PC-3 (cell line): ENCODE data around the gene SV2C. TPM values are rescaled to one million over a fixed set of nuclear protein-coding genes. Genes with fewer than 3 reads are reported as not detected.

Source experiments
- ATAC-seq: fragments of 200-7000 bp; cut with Tn5 transposase; 2 replicates; pipeline ENCODE4 v1.9.1; 2020; ENCODE audit warnings: mild to moderate bottlenecking, moderate library complexity
- BruUV-seq: library from RNA; stranded (reverse); fragments of 400-500 nt; replicated peaks from 2 replicates; lab custom pipeline; 2021; lab: Mats Ljungman, UMichigan
- CTCF ChIA-PET: fragments of 300-600 bp; sonication (Branson Sonifier 250); formaldehyde crosslinking; loops from one replicate; lab custom pipeline; 2022; ENCODE audit warnings: antibody characterized with exemption; lab: Charles Lee
- POLR2A ChIA-PET: fragments of 300-600 bp; sonication (Branson Sonifier 250); formaldehyde crosslinking; loops from one replicate; lab custom pipeline; 2022; ENCODE audit warnings: antibody characterized with exemption; ENCODE audit not compliant: unreplicated experiment; lab: Charles Lee
- DNase-seq: peaks from one replicate; pipeline ENCODE4 v3.0.0-alpha.2; 2015
- H2AFZ ChIP-seq: fragments of 300-600 bp; sonication (generic); 2 replicates; pipeline ENCODE4 v1.6.0; 2016; ENCODE audit warnings: antibody characterized with exemption, low read length
- H3F3A ChIP-seq: fragments of 300-600 bp; sonication (generic); one replicate; pipeline ENCODE4 v1.6.0; 2017; ENCODE audit warnings: antibody characterized with exemption, low read length, control low read depth, mild to moderate bottlenecking; ENCODE audit not compliant: unreplicated experiment
- H3K27ac ChIP-seq: fragments of 300-600 bp; sonication (generic); 2 replicates; pipeline ENCODE4 v1.5.1; 2016; ENCODE audit warnings: mild to moderate bottlenecking, low read length
- H3K27me3 ChIP-seq: fragments of 300-600 bp; sonication (generic); 2 replicates; pipeline ENCODE4 v1.6.1; 2016; ENCODE audit warnings: low read length, mixed read lengths
- H3K36me3 ChIP-seq: fragments of 300-600 bp; sonication (generic); 2 replicates; pipeline ENCODE4 v1.6.1; 2016; ENCODE audit warnings: low read depth, mixed run types, low read length, mixed read lengths
- H3K4me1 ChIP-seq: fragments of 300-600 bp; sonication (generic); 2 replicates; pipeline ENCODE4 v1.5.1; 2016; ENCODE audit warnings: low read length; ENCODE audit not compliant: insufficient read depth
- H3K4me2 ChIP-seq: fragments of 300-600 bp; sonication (generic); 2 replicates; pipeline ENCODE4 v1.6.0; 2016; ENCODE audit warnings: low read length
- H3K4me3 ChIP-seq: fragments of 300-600 bp; sonication (generic); 2 replicates; pipeline ENCODE4 v1.5.1; 2016; ENCODE audit warnings: mild to moderate bottlenecking, low read length, mixed read lengths
- H3K79me2 ChIP-seq: fragments of 300-600 bp; sonication (generic); 2 replicates; pipeline ENCODE4 v1.6.1; 2017; ENCODE audit warnings: low read length, mixed read lengths
- H3K9ac ChIP-seq: fragments of 300-600 bp; sonication (generic); 2 replicates; pipeline ENCODE4 v1.6.0; 2016; ENCODE audit warnings: mild to moderate bottlenecking, low read length
- H3K9me2 ChIP-seq: fragments of 300-600 bp; sonication (generic); replicated peaks from 2 replicates; pipeline ENCODE4 v1.6.1; 2016; ENCODE audit warnings: mixed run types, low read length, mixed read lengths
- H3K9me3 ChIP-seq: fragments of 300-600 bp; sonication (generic); 2 replicates; pipeline ENCODE4 v1.6.1; 2016; ENCODE audit warnings: low read length, mixed read lengths
- H4K20me1 ChIP-seq: fragments of 300-600 bp; sonication (generic); 2 replicates; pipeline ENCODE4 v1.6.1; 2016; ENCODE audit warnings: low read length, mixed read lengths
- CTCF ChIP-seq: fragments of 300-600 bp; sonication (generic); conservative IDR thresholded peaks from 2 replicates; pipeline ENCODE4 v1.5.1; 2017; ENCODE audit warnings: antibody characterized with exemption, low read depth, mild to moderate bottlenecking, low read length
- EZH2 ChIP-seq: fragments of 300-600 bp; sonication (generic); IDR thresholded peaks from one replicate; pipeline ENCODE4 v1.6.1; 2017; ENCODE audit warnings: antibody characterized with exemption, mild to moderate bottlenecking, low read length; ENCODE audit not compliant: unreplicated experiment
- EZH2phosphoT487 ChIP-seq: fragments of 300-600 bp; sonication (generic); IDR thresholded peaks from 2 replicates; pipeline ENCODE4 v1.6.1; 2018; ENCODE audit warnings: mild to moderate bottlenecking, antibody characterized with exemption, low read length, borderline replicate concordance
- intact Hi-C: fragments of 100-400 bp; cut with micrococcal nuclease; formaldehyde crosslinking; loops from 2 replicates; pipeline ENCODE4 v1.9.0; 2023
- total RNA-seq: library from RNA; depleted of rRNA; stranded (reverse); fragments of >200 nt; gene quantifications from 2 replicates; pipeline ENCODE4 v1.2.3, GENCODE V29; 2014

The SV2C gene
- total RNA-seq, 1 experiment from 2014 or later: not detected

GRCh38 chr5:76221311-76221710 lies 138.1 kb downstream of the SV2C start:
- no peak for DNase-seq
- Histone ChIP-seq H3F3A (no peaks in the 10 kb centered on the region), H3K27ac (no peak overlapping the region), H3K79me2 (no peaks in the 10 kb centered on the region), H3K9ac (no peak overlapping the region), H3K4me3 (no peak overlapping the region), H3K9me3 (no peaks in the 10 kb centered on the region), H3K27me3 (0 out of 2 replicates have a peak, but pooled peaks cover 8% of the 10 kb centered on the region), H3K4me2 (no peak overlapping the region), H3K36me3 (no peaks in the 10 kb centered on the region), H3K9me2 (no peaks in the 10 kb centered on the region), H4K20me1 (no peaks in the 10 kb centered on the region), H2AFZ (no peak overlapping the region), H3K4me1 (no peaks in the 10 kb centered on the region)
- no peak for ATAC-seq
- BruUV-seq: no TSS peak
- TF ChIP-seq EZH2phosphoT487: no peak
- no peak for TF ChIP-seq CTCF
- TF ChIP-seq EZH2: no peak
- ChIA-PET POLR2A (no interaction called here), CTCF (no interaction called here)
- intact Hi-C loops: no loop called here

DNA sequence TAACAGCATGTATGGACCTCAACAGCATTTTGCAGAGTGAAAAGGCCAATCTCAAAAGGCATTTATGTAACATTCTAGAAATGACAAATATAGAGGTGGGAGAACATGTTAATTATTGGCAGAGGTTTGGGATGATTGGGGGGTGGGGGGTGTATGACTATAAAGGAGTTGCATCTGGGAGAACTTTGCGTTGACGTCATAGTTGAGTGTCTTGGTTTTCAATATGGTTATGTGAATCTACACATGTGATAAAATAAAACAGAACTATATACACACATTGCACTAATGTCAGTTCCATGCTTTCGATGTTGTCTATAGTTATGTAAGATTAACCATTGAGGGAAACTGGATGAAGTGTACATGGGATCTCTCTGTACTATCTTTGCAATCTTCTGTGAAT lies 139.1 kb downstream of the SV2C start:
- no TSS peak for BruUV-seq
- POLR2A ChIA-PET: no interaction called here

DNA sequence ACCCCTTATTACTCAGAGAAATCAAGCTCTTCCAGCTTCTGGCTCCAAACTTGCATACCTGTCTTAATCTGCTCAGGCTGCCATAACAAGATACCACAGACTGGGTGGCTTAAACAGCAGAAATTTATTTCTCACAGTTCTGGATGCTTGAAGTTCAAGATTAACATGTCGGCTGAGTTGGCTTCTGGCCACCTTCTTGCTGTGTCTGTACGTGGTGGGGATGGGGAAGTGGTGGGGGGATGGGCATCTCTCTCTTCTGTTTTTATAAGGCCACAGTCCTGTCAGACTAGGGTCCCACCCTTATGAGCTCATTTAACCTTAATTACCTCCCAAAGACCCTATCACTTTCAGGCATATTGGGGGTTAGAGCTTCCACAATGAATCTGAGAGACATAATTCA lies 140.5 kb downstream of the SV2C start:
- DNase-seq: no peak
- Histone ChIP-seq H3K9me3 (no peaks in the 10 kb centered on the region), H3K9ac (no peak overlapping the region), H3K4me2 (no peak overlapping the region), H4K20me1 (no peaks in the 10 kb centered on the region), H3K9me2 (no peaks in the 10 kb centered on the region), H3K27ac (no peak overlapping the region), H3K27me3 (peaks cover 11% of the 10 kb centered on the region), H3K79me2 (no peaks in the 10 kb centered on the region), H3K36me3 (no peaks in the 10 kb centered on the region), H3F3A (no peaks in the 10 kb centered on the region), H3K4me1 (no peaks in the 10 kb centered on the region), H2AFZ (no peak overlapping the region), H3K4me3 (no peak overlapping the region)
- TF ChIP-seq EZH2 (no peak), CTCF (no peak), EZH2phosphoT487 (no peak)
- BruUV-seq: no TSS peak
- intact Hi-C loops: no loop called here
- ChIA-PET POLR2A (no interaction called here), CTCF (no interaction called here)
- ATAC-seq: no peak

More for the DNA sequence above, 139.1 kb downstream of the SV2C start:
- no peaks in the 10 kb centered on the region for H3K27me3 ChIP-seq
- H4K20me1 ChIP-seq: no peaks in the 10 kb centered on the region
- H3K4me3 ChIP-seq: no peak overlapping the region
- no peak overlapping the region for H3K9ac ChIP-seq
- CTCF ChIA-PET: no interaction called here
- H3K9me2 ChIP-seq: no peaks in the 10 kb centered on the region
- no peaks in the 10 kb centered on the region for H3K36me3 ChIP-seq
- ATAC-seq (no peak), DNase-seq (no peak)
- H3K79me2 ChIP-seq: no peaks in the 10 kb centered on the region
- no peak overlapping the region for H3K4me2 ChIP-seq
- no peak for TF ChIP-seq EZH2phosphoT487
- H2AFZ ChIP-seq: no peak overlapping the region
- no peaks in the 10 kb centered on the region for H3K4me1 ChIP-seq
- H3K9me3 ChIP-seq: no peaks in the 10 kb centered on the region
- H3F3A ChIP-seq: no peaks in the 10 kb centered on the region
- H3K27ac ChIP-seq: no peak overlapping the region
- intact Hi-C loops: no loop called here
